ENCODE measurements around the gene DEDD. TPM values are rescaled to one million over a fixed set of nuclear protein-coding genes. Genes with fewer than 3 reads are reported as not detected.

The DEDD gene
- total and polyA plus RNA-seq, 2 of the 13 experiments (the other 11 are each of a cell fraction or from before 2014, with no cell fraction given), result 12.6 to 27.8 TPM

GRCh38 chr1:161165742-161166668 is 33.5 kb upstream of the DEDD start, which contains the start of gene PPOX (continued):
- no peak for TF ChIP-seq ZNF800 (CRISPR knock-in tag; IDR thresholded peaks at IDR 0.05)
- TF ChIP-seq ZBTB39 (CRISPR knock-in tag; IDR thresholded peaks at IDR 0.05), result no peak
- no peak for TF ChIP-seq CHD4 (IDR thresholded peaks at IDR 0.05; ENCODE audit: borderline replicate concordance, low read length)
- TF ChIP-seq ZNF576 (CRISPR knock-in tag; IDR thresholded peaks at IDR 0.05), result no peak
- no peak for TF ChIP-seq ZNF614 (CRISPR knock-in tag; IDR thresholded peaks at IDR 0.05; ENCODE audit: borderline replicate concordance)
- TF ChIP-seq ZNF10 (CRISPR knock-in tag; IDR thresholded peaks at IDR 0.05; ENCODE audit: borderline replicate concordance, low read depth), result no peak
- no peak for TF ChIP-seq NCOA5 (CRISPR knock-in tag; IDR thresholded peaks at IDR 0.05)

Measured in HepG2 (cell line).